Keratinocyte (primary cell): Measurements from ENCODE around the gene SH3PXD2B. TPM values are rescaled to one million over a fixed set of nuclear protein-coding genes. Genes with fewer than 3 reads are reported as not detected.

Experiments
- DNase-seq: peaks from one replicate; pipeline ENCODE4 v3.0.0-alpha.2; 2011; ENCODE audit warnings: low read depth, missing footprints, low spot score
- FAIRE-seq: peaks from 2 replicates; lab custom pipeline; 2011; peaks lifted over from hg19 to GRCh38; lab: Jason Lieb, UNC
- H2AFZ ChIP-seq: 2 replicates; pipeline ENCODE4 v1.6.0; 2012; ENCODE audit warnings: low read length, control low read depth, inconsistent platforms; ENCODE audit not compliant: control insufficient read depth
- H3K27ac ChIP-seq: 2 replicates; pipeline ENCODE4 v1.5.1; 2011; ENCODE audit warnings: low read length; ENCODE audit not compliant: control insufficient read depth, insufficient read depth
- H3K27me3 ChIP-seq: 3 replicates; pipeline ENCODE4 v1.6.0; 2011; ENCODE audit warnings: low read length; ENCODE audit not compliant: control insufficient read depth, insufficient read depth; ENCODE audit errors: extremely low read depth
- H3K36me3 ChIP-seq, 2 experiments: 2 replicates in 1 of 2; 3 replicates in 1 of 2; pipeline ENCODE4 v1.5.1; 2011; ENCODE audit warnings: low read length in 2 of 2, mild to moderate bottlenecking in 1 of 2; ENCODE audit not compliant: control insufficient read depth in 2 of 2, insufficient read depth in 2 of 2; ENCODE audit errors: extremely low read depth in 1 of 2
- H3K4me1 ChIP-seq: 3 replicates; pipeline ENCODE4 v1.5.1; 2011; ENCODE audit warnings: low read length; ENCODE audit not compliant: control insufficient read depth, insufficient read depth; ENCODE audit errors: extremely low read depth
- H3K4me2 ChIP-seq: 3 replicates; pipeline ENCODE4 v1.6.0; 2011; ENCODE audit warnings: low read depth, low read length; ENCODE audit not compliant: control insufficient read depth, insufficient read depth; ENCODE audit errors: extremely low read depth
- H3K4me3 ChIP-seq, 3 experiments: fragments of 200-600 bp in 1 of 3; sonication (generic) in 1 of 3; 2 replicates in 2 of 3; 3 replicates in 1 of 3; pipeline ENCODE4 v1.5.1; 2011 to 2016; ENCODE audit warnings: low read length in 3 of 3, mild to moderate bottlenecking in 3 of 3, control low read depth in 2 of 3, inconsistent platforms in 1 of 3, low read depth in 1 of 3, mixed read lengths in 1 of 3, mixed run types in 1 of 3, moderate library complexity in 1 of 3; ENCODE audit not compliant: control insufficient read depth in 2 of 3, insufficient read depth in 2 of 3; ENCODE audit errors: extremely low read depth in 1 of 3
- H3K79me2 ChIP-seq: 2 replicates; pipeline ENCODE4 v1.6.0; 2012; ENCODE audit warnings: low read length; ENCODE audit not compliant: control insufficient read depth, insufficient read depth
- H3K9ac ChIP-seq: 3 replicates; pipeline ENCODE4 v1.6.0; 2011; ENCODE audit warnings: low read length; ENCODE audit not compliant: control insufficient read depth, insufficient read depth; ENCODE audit errors: extremely low read depth
- H3K9me1 ChIP-seq: 3 replicates; pipeline ENCODE4 v1.6.0; 2011; ENCODE audit warnings: low read length; ENCODE audit not compliant: control insufficient read depth, insufficient read depth; ENCODE audit errors: extremely low read depth
- H3K9me3 ChIP-seq: 2 replicates; pipeline ENCODE4 v1.5.1; 2012; ENCODE audit warnings: low read depth, low read length; ENCODE audit not compliant: control insufficient read depth
- H4K20me1 ChIP-seq: 3 replicates; pipeline ENCODE4 v1.6.0; 2011; ENCODE audit warnings: low read length; ENCODE audit not compliant: control insufficient read depth, insufficient read depth; ENCODE audit errors: extremely low read depth
- EZH2 ChIP-seq: IDR thresholded peaks from one replicate; pipeline ENCODE4 v1.6.1; 2012; ENCODE audit warnings: inconsistent platforms, mild to moderate bottlenecking, low read length, moderate library complexity
- dilution Hi-C: fragments of 300-500 bp; cut with MboI; formaldehyde crosslinking; loops from one replicate; pipeline ENCODE4 v1.7.0; 2020; ENCODE audit warnings: low sequenced_read_pairs; ENCODE audit not compliant: extremely low pct_ligation_motif_present
- polyA plus RNA-seq, 5 experiments: library from polyadenylated mRNA; depleted of rRNA in 3 of 5; stranded (reverse) in 3 of 5; stranded (forward) in 1 of 5; unstranded in 1 of 5; fragments of >200 nt; gene quantifications; 1 replicate in 1 of 5; 2 replicates in 3 of 5; 3 replicates in 1 of 5; pipeline versions ENCODE4 v1.2.1 to v1.2.3, GENCODE V29; 2011 to 2012; ENCODE audit warnings: missing spikeins in 2 of 5, low read depth in 1 of 5, low replicate concordance in 1 of 5
- TF ChIP-seq, protein P1 (sequence below), 3 experiments: IDR thresholded peaks in 1 of 3; conservative IDR thresholded peaks in 1 of 3; optimal IDR thresholded peaks in 1 of 3; 2 replicates in 2 of 3; 3 replicates in 1 of 3; pipeline versions ENCODE3 to v1.5.1; 2011; ENCODE audit warnings: low read length in 3 of 3, mild to moderate bottlenecking in 3 of 3, moderate library complexity in 2 of 3, control low read depth in 1 of 3, inconsistent platforms in 1 of 3; ENCODE audit not compliant: insufficient read depth in 2 of 3; ENCODE audit errors: extremely low read depth in 1 of 3

The SH3PXD2B gene
- polyA plus RNA-seq, 1 donor (not counting 4 experiments of a cell fraction or from before 2014, with no cell fraction given): 17.3 TPM

- DNase-seq (no peak), FAIRE-seq (no peak)
- Histone ChIP-seq H3K4me3 (no peak overlapping the region), H4K20me1 (no peaks in the 10 kb centered on the region), H3K36me3 (peaks cover 0 to 7% of the 10 kb centered on the region in 2 experiments), H3K9ac (no peak overlapping the region), H3K27me3 (no peaks in the 10 kb centered on the region), H3K79me2 (no peaks in the 10 kb centered on the region), H3K27ac (no peak overlapping the region), H3K9me3 (no peaks in the 10 kb centered on the region), H3K9me1 (no peaks in the 10 kb centered on the region), H3K4me2 (no peak overlapping the region), H2AFZ (no peak overlapping the region), H3K4me1 (peaks cover 13% of the 10 kb centered on the region)
- dilution Hi-C loops: no loop called here
- TF ChIP-seq EZH2: no peak
- TF ChIP-seq, protein P1, sequence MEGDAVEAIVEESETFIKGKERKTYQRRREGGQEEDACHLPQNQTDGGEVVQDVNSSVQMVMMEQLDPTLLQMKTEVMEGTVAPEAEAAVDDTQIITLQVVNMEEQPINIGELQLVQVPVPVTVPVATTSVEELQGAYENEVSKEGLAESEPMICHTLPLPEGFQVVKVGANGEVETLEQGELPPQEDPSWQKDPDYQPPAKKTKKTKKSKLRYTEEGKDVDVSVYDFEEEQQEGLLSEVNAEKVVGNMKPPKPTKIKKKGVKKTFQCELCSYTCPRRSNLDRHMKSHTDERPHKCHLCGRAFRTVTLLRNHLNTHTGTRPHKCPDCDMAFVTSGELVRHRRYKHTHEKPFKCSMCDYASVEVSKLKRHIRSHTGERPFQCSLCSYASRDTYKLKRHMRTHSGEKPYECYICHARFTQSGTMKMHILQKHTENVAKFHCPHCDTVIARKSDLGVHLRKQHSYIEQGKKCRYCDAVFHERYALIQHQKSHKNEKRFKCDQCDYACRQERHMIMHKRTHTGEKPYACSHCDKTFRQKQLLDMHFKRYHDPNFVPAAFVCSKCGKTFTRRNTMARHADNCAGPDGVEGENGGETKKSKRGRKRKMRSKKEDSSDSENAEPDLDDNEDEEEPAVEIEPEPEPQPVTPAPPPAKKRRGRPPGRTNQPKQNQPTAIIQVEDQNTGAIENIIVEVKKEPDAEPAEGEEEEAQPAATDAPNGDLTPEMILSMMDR (optimal IDR thresholded peaks at IDR 0.05 in 1 of 3, IDR thresholded peaks at IDR 0.05 in 1 of 3, conservative IDR thresholded peaks at IDR 0.05 in 1 of 3; ENCODE audit: extremely low read depth in 1 of 3, insufficient read depth in 2 of 3, low read length in 3 of 3): no peak
These were observed 89.6 kb downstream of the SH3PXD2B start for GRCh38 chr5:172364773-172365172.

GRCh38 chr5:172362755-172363154 is 91.6 kb downstream of the SH3PXD2B start:
- Histone ChIP-seq H3K9ac (no peak overlapping the region), H2AFZ (no peak overlapping the region), H3K36me3 (peaks cover 0 to 9% of the 10 kb centered on the region in 2 experiments), H3K27ac (peak overlapping the region; percentile 88), H3K4me1 (peaks cover 13% of the 10 kb centered on the region), H3K9me1 (no peaks in the 10 kb centered on the region), H3K9me3 (no peaks in the 10 kb centered on the region), H3K79me2 (no peaks in the 10 kb centered on the region), H3K4me2 (no peak overlapping the region), H3K27me3 (no peaks in the 10 kb centered on the region), H3K4me3 (no peak overlapping the region), H4K20me1 (no peaks in the 10 kb centered on the region)
- FAIRE-seq (peak; percentile 41), DNase-seq (no peak)
- dilution Hi-C loops: no loop called here
- TF ChIP-seq, protein P1 (optimal IDR thresholded peaks at IDR 0.05 in 1 of 3, IDR thresholded peaks at IDR 0.05 in 1 of 3, conservative IDR thresholded peaks at IDR 0.05 in 1 of 3; ENCODE audit: extremely low read depth in 1 of 3, insufficient read depth in 2 of 3, low read length in 3 of 3): no peak
- TF ChIP-seq EZH2: no peak
